GM06990 (cell line): ENCODE data around the gene SLC29A1.
"Not testable (repeated sequence)": the region's sequence is repeated elsewhere in the genome, so short reads cannot be mapped to it uniquely, and the experiment has no call there.

Experiments
- DNase-seq: peaks from one replicate; pipeline ENCODE4 v3.0.0-alpha.2; 2011; ENCODE audit not compliant: insufficient read length; ENCODE audit errors: extremely low read depth
- H3K27me3 ChIP-seq: replicated peaks from 2 replicates; pipeline ENCODE4 v1.6.0; 2011; ENCODE audit warnings: low read length; ENCODE audit not compliant: control insufficient read depth, insufficient read depth
- H3K36me3 ChIP-seq: 2 replicates; pipeline ENCODE4 v1.5.1; 2011; ENCODE audit warnings: low read length; ENCODE audit not compliant: control insufficient read depth, insufficient read depth
- H3K4me3 ChIP-seq: replicated peaks from 2 replicates; pipeline ENCODE4 v1.5.1; 2011; ENCODE audit warnings: low read depth, mild to moderate bottlenecking, control low read depth, low read length
- CTCF ChIP-seq: IDR thresholded peaks from 2 replicates; pipeline ENCODE4 v1.5.1; 2011; ENCODE audit warnings: low read length, control low read depth, mild to moderate bottlenecking, inconsistent platforms; ENCODE audit not compliant: insufficient read depth, poor library complexity, severe bottlenecking

Gene SLC29A1

DNA sequence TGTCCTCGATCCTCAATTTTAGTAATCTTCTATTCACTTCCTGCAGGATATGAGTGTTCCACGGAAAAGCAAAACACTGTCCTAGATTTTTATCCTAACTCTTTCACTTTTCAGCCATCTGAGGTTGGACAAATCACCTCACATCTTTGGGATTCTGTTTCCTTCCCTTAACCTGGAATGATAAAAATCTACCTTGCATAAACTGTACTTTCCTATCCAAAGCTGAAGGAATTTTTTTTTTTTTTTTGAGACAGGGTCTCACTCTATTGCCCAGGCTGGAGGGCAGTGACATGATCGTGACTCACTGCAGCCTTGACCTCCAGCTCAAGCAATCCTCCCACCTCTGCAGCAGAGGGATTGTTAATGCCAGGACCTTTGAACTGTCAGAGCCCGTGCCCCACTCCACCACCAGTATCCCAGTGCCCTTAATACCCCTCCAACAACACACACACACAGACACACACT lies 44.3 kb upstream of the SLC29A1 start:
- Histone ChIP-seq H3K4me3 (no peak overlapping the region), H3K36me3 (no peaks in the 10 kb centered on the region), H3K27me3 (no peaks in the 10 kb centered on the region)
- no peak for TF ChIP-seq CTCF
- no peak for DNase-seq

- no peak for TF ChIP-seq CTCF
- H3K4me3 ChIP-seq: no peak overlapping the region
- no peak for DNase-seq
- no peaks in the 10 kb centered on the region for H3K36me3 ChIP-seq
- H3K27me3 ChIP-seq: no peaks in the 10 kb centered on the region
Observed at GRCh38 chr6:44179648-44180047, 43.7 kb upstream of the SLC29A1 start.

GRCh38 chr6:44180406-44180805 lies 43.0 kb upstream of the SLC29A1 start:
- H3K27me3 ChIP-seq: no peaks in the 10 kb centered on the region
- no peaks in the 10 kb centered on the region for H3K36me3 ChIP-seq
- no peak overlapping the region for H3K4me3 ChIP-seq
- no peak for DNase-seq
- TF ChIP-seq CTCF: no peak

DNA sequence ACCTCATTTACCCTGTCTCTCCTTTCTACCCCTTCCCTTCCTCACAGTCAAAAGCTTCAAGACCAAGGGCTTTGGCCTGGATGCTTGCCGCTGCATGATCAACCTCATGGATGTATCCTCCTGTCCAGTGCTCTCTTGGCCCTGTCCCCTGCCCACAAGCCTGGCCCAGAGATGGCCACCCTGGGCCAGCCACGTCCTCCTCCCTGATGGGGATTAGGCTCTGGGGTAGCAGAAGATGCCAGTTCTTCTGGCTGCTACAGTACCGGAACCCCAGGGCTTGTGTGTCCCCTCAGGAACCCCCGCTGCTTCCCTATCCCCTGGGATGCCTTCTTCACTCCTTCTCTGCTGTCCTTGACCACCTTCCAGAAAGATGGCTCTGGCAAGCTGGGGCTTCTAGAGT lies 42.5 kb upstream of the SLC29A1 start:
- Histone ChIP-seq H3K4me3 (no peak overlapping the region), H3K27me3 (no peaks in the 10 kb centered on the region), H3K36me3 (no peaks in the 10 kb centered on the region)
- DNase-seq: no peak
- TF ChIP-seq CTCF: no peak

DNA sequence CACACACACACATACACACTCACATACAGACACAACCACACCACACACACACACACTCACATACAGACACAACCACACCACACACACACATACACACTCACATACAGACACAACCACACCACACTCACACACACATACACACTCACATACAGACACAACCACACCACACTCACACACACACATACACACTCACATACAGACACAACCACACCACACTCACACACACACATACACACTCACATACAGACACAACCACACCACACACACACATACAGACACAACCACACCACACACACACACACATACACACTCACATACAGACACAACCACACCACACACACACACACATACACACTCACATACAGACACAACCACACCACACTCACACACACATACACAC lies 41.6 kb upstream of the SLC29A1 start:
- H3K27me3 ChIP-seq, DNase-seq, H3K4me3 ChIP-seq, H3K36me3 ChIP-seq: not testable (repeated sequence)

DNA sequence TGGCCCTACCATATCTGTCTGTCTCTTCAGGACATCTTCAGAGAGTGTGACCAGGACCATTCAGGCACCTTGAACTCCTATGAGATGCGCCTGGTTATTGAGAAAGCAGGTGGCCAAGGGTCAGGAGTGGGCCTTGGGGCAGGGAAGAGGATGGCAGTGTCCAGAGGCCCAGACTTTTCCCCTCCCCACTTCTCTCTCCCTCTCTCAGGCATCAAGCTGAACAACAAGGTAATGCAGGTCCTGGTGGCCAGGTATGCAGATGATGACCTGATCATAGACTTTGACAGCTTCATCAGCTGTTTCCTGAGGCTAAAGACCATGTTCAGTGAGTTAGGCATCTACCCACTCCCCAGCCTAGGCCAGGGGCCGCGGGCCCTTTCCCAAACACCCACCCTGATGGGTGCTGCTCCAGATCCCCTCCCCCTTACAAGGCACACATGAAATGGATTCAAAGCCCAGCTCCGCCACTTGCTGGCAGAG lies 40.4 kb upstream of the SLC29A1 start:
- H3K27me3 ChIP-seq: no peaks in the 10 kb centered on the region
- no peak overlapping the region for H3K4me3 ChIP-seq
- DNase-seq: no peak
- TF ChIP-seq CTCF: no peak
- no peaks in the 10 kb centered on the region for H3K36me3 ChIP-seq
